Vagina (tissue), 2 donors: Measurements from ENCODE around the gene HMCN2. TPM values are rescaled to one million over a fixed set of nuclear protein-coding genes. Genes with fewer than 3 reads are reported as not detected.

ENCODE experiments used
- DNase-seq, 2 donors: peaks; one replicate each; pipeline ENCODE4 v3.0.0-alpha.2; 2017; ENCODE audit errors: extremely low spot score in 2 of 2
- H3K27ac ChIP-seq: fragments of 200-600 bp; sonication (generic); one replicate; pipeline ENCODE4 v1.5.1; 2019
- H3K27me3 ChIP-seq: fragments of 200-600 bp; sonication (generic); one replicate; pipeline ENCODE4 v1.5.1; 2019
- H3K36me3 ChIP-seq, 2 donors: fragments of 200-600 bp; sonication (generic); one replicate each; pipeline ENCODE4 v1.5.1; 2017 to 2019
- H3K4me1 ChIP-seq: fragments of 200-600 bp; sonication (generic); one replicate; pipeline ENCODE4 v1.5.1; 2019
- H3K4me3 ChIP-seq, 2 donors: fragments of 200-600 bp; sonication (generic); 1 replicate in 1 of 2; 2 replicates in 1 of 2; pipeline ENCODE4 v1.5.1; 2016 to 2019
- H3K9me3 ChIP-seq: fragments of 200-600 bp; sonication (generic); one replicate; pipeline ENCODE4 v1.5.1; 2019
- POLR2A ChIP-seq, 2 donors: fragments of 450-650 bp; IDR thresholded peaks; one replicate each; pipeline ENCODE4 v1.6.1; 2017; ENCODE audit warnings: antibody characterized with exemption in 2 of 2, mild to moderate bottlenecking in 2 of 2, moderate library complexity in 2 of 2
- POLR2AphosphoS5 ChIP-seq, 2 donors: sonication (generic); formaldehyde crosslinking; IDR thresholded peaks; one replicate each; pipeline ENCODE4 v1.9.0; 2017; ENCODE audit warnings: antibody characterized with exemption in 2 of 2, mild to moderate bottlenecking in 2 of 2, low read depth in 1 of 2; ENCODE audit not compliant: insufficient read depth in 1 of 2
- intact Hi-C: fragments of 100-400 bp; cut with DNase I; formaldehyde crosslinking; loops from one replicate; pipeline ENCODE4 v1.15.1; 2023
- total RNA-seq: library from RNA; depleted of rRNA; stranded (reverse); fragments of >200 nt; gene quantifications from one replicate; pipeline ENCODE4 v1.2.3, GENCODE V29; 2016
- TF ChIP-seq, protein P1 (sequence below), 3 experiments: fragments of 450-650 bp in 2 of 3; fragments of 200-600 bp in 1 of 3; sonication (generic) in 1 of 3; IDR thresholded peaks; one replicate each; pipeline ENCODE4 v1.5.1; 2017 to 2019; ENCODE audit warnings: antibody characterized with exemption in 3 of 3, mild to moderate bottlenecking in 2 of 3, moderate library complexity in 2 of 3

The HMCN2 gene
- total RNA-seq, 1 donor from 2014 or later, result 5.2 TPM

- Histone ChIP-seq H3K27ac (no peak overlapping the region), H3K36me3 (no peaks in the 10 kb centered on the region), H3K4me3 (no peak overlapping the region), H3K9me3 (no peaks in the 10 kb centered on the region), H3K4me1 (no peaks in the 10 kb centered on the region), H3K27me3 (no peaks in the 10 kb centered on the region)
- DNase-seq, result no peak
- intact Hi-C loops, result loop anchor here (10.0 kb wide), 1 partner anchor 169 kb away; the partner anchor contains the start of gene NCS1
- no peak for TF ChIP-seq POLR2A (IDR thresholded peaks at IDR 0.05)
- TF ChIP-seq, protein P1, sequence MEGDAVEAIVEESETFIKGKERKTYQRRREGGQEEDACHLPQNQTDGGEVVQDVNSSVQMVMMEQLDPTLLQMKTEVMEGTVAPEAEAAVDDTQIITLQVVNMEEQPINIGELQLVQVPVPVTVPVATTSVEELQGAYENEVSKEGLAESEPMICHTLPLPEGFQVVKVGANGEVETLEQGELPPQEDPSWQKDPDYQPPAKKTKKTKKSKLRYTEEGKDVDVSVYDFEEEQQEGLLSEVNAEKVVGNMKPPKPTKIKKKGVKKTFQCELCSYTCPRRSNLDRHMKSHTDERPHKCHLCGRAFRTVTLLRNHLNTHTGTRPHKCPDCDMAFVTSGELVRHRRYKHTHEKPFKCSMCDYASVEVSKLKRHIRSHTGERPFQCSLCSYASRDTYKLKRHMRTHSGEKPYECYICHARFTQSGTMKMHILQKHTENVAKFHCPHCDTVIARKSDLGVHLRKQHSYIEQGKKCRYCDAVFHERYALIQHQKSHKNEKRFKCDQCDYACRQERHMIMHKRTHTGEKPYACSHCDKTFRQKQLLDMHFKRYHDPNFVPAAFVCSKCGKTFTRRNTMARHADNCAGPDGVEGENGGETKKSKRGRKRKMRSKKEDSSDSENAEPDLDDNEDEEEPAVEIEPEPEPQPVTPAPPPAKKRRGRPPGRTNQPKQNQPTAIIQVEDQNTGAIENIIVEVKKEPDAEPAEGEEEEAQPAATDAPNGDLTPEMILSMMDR (IDR thresholded peaks at IDR 0.05), result peak; percentile 62 to 85 (median 73)
Measured at GRCh38 chr9:130343445-130343918, 77.9 kb downstream of the HMCN2 start.

- no peak for DNase-seq
- TF ChIP-seq POLR2A (IDR thresholded peaks at IDR 0.05) (no peak), POLR2AphosphoS5 (IDR thresholded peaks at IDR 0.05; ENCODE audit: insufficient read depth in 1 of 2, low read depth in 1 of 2) (no peak)
- TF ChIP-seq, protein P1 (IDR thresholded peaks at IDR 0.05), result no peak
- no peaks in the 10 kb centered on the region for H3K4me1 ChIP-seq
- H3K36me3 ChIP-seq, result no peaks in the 10 kb centered on the region
- H3K9me3 ChIP-seq, result no peaks in the 10 kb centered on the region
- H3K4me3 ChIP-seq, result no peak overlapping the region
- no peaks in the 10 kb centered on the region for H3K27me3 ChIP-seq
- intact Hi-C loops, result loop anchor here (10.0 kb wide), 1 partner anchor 170 kb away; the partner anchor contains the start of gene NCS1
- H3K27ac ChIP-seq, result no peak overlapping the region
Measured at GRCh38 chr9:130344366-130344765, 78.8 kb downstream of the HMCN2 start.

DNA sequence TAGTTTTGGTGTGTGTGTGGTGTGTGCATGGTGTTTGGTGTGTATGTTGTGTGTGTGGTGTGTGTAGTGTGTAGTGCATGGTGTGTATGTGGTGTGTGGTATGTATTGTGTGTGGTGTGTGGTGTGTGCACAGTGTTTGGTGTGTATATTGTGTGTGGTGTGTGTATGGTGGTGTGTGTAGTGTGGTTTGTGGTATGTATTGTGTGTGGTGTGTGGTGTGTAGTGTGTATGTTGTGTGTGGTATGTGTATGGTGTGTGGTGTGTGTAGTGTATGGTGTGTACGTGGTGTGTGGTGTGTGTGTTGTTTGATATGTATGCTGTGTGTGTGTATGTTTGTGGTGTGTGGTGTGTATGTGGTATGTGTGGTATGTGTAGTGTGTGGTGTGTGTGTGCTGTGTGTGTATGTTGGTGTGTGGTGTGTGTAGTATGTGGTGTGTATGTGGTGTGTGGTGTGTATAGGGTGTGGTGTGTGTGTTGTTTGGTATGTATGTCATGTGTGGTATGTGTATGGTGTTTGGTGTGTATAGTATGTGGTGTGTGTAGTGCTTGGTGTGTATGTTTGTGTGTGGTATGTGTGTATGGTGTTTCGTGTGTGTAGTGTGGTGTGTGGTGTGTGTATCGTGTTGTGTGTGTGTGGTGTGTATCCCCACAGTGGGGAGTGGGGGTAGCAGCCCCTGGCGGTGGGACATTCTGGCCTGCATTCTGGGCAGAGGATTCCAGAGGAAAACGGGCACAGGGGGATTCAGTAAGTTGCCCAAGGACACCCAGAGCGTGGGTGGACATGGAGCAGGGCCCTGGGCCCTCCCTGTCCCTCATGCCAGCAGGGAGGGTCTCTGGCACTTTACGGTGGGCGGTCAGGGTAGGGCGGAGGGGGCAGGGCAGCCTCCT, 79.7 kb downstream of the HMCN2 start:
- Histone ChIP-seq H3K4me3 (no peak overlapping the region), H3K27me3 (no peaks in the 10 kb centered on the region), H3K27ac (no peak overlapping the region), H3K4me1 (no peaks in the 10 kb centered on the region), H3K9me3 (no peaks in the 10 kb centered on the region), H3K36me3 (no peaks in the 10 kb centered on the region)
- TF ChIP-seq, protein P1 (IDR thresholded peaks at IDR 0.05), result no peak
- TF ChIP-seq POLR2AphosphoS5 (IDR thresholded peaks at IDR 0.05; ENCODE audit: insufficient read depth in 1 of 2, low read depth in 1 of 2), result no peak
- TF ChIP-seq POLR2A (IDR thresholded peaks at IDR 0.05), result no peak
- no peak for DNase-seq
- intact Hi-C loops, result loop anchor here (10.0 kb wide), 1 partner anchor 170 kb away; the partner anchor contains the start of gene NCS1

GRCh38 chr9:130345897-130346385, 80.4 kb downstream of the HMCN2 start:
- H3K4me1 ChIP-seq, result no peaks in the 10 kb centered on the region
- no peak for TF ChIP-seq POLR2AphosphoS5 (IDR thresholded peaks at IDR 0.05; ENCODE audit: insufficient read depth in 1 of 2, low read depth in 1 of 2)
- TF ChIP-seq POLR2A (IDR thresholded peaks at IDR 0.05), result no peak
- TF ChIP-seq, protein P1 (IDR thresholded peaks at IDR 0.05), result no peak
- no peaks in the 10 kb centered on the region for H3K36me3 ChIP-seq
- DNase-seq, result no peak
- no peaks in the 10 kb centered on the region for H3K9me3 ChIP-seq
- H3K27me3 ChIP-seq, result no peaks in the 10 kb centered on the region
- H3K4me3 ChIP-seq, result no peak overlapping the region
- intact Hi-C loops, result loop anchor here (10.0 kb wide), 1 partner anchor 171 kb away; the partner anchor contains the start of gene NCS1
- H3K27ac ChIP-seq, result no peak overlapping the region
